NCI-H1930 (cell line): ENCODE results near the gene PTGER2.

ENCODE experiments used
- DNase-seq, 2 experiments: peaks; one replicate each; lab custom pipeline; 2025; lab: John Stamatoyannopoulos, UW

The PTGER2 gene

DNA sequence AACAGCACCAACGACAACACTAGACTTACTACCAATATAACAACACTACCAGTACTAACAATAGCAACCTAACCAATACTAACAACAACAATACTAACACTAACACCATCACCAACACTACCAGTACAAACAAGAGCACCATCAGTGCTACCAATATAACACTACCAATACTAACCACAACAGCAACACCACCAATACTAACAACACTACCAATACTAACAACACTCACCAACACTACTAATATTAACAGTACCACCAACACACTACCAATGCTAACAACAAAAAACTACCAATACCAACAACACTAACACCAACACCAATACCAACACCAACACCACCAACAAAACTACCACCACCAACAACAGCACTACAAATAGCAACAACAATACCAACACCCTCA lies 25.1 kb downstream of the PTGER2 start:
- no peak for DNase-seq

- no peak for DNase-seq
These were observed 28.9 kb downstream of the PTGER2 start for GRCh38 chr14:52342849-52343596.

DNA sequence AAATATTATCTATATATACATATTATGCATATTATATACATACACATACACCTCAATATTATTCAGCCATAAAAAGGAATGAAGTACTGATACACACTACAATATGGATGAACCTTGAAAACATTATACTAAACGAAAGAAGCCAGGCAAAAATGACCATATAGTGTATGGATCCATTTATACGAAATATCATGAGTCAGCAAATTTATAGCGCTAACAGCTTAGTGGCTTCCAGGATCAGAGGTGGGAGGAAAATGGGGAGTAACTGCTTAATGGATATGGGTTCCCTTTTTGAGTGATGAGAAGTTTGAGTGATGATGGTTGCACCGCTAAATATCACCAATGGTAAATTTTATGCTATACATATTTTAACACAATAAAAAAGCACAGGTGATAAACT lies 32.7 kb downstream of the PTGER2 start:
- DNase-seq, result no peak

GRCh38 chr14:52348279-52348678 lies 34.2 kb downstream of the PTGER2 start:
- no peak for DNase-seq

GRCh38 chr14:52348776-52349175 lies 34.7 kb downstream of the PTGER2 start:
- DNase-seq, result no peak

- DNase-seq, result no peak
These were observed 35.6 kb downstream of the PTGER2 start for GRCh38 chr14:52349731-52350130.

GRCh38 chr14:52350445-52350844 lies 36.3 kb downstream of the PTGER2 start:
- no peak for DNase-seq

- no peak for DNase-seq
These were observed 37.3 kb downstream of the PTGER2 start for GRCh38 chr14:52351233-52352060.

- no peak for DNase-seq
These were observed 38.0 kb downstream of the PTGER2 start for GRCh38 chr14:52352061-52352491.

GRCh38 chr14:52352569-52352968 lies 38.5 kb downstream of the PTGER2 start:
- peak in 1 of 2 experiments; percentile 36 for DNase-seq

DNA sequence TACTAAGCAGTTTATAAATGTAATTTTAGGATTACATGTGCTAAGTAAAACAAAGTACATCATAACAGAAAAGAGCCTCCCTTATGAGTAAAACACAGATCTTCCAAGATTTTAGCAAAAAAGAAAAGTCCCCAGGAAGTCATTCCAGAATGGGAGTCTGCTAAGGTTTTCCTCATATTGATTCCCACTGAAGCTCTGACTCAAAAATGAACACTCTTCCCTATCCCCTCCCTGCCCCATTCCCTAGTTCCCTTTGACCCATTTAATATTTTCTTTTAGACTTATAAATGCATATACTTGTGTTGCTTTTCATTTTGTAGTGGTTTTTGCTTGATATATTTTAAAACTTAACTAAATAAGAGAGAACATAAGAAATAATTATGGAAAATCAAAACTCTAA lies 40.1 kb downstream of the PTGER2 start:
- DNase-seq, result no peak

DNA sequence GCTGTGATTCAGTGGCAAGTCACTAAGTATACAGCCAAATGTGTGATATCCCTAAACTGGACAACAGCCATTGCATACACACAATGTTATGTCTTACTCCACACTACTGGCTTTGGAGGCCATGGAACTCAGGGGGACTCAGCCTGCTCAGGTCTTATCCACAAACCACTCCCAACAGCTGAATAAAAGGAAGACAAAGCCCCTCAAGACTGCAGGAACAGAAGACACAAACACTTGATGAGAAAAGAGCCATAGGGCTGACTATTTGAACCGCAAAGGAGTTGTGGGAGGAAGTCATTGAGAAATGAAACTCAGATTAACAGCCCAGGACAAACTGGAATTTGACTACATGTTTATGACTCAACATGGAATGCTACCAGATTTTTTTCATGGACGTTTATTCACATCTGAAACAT lies 40.9 kb downstream of the PTGER2 start:
- no peak for DNase-seq

- no peak for DNase-seq
These were observed 41.4 kb downstream of the PTGER2 start for GRCh38 chr14:52355526-52355925.

DNA sequence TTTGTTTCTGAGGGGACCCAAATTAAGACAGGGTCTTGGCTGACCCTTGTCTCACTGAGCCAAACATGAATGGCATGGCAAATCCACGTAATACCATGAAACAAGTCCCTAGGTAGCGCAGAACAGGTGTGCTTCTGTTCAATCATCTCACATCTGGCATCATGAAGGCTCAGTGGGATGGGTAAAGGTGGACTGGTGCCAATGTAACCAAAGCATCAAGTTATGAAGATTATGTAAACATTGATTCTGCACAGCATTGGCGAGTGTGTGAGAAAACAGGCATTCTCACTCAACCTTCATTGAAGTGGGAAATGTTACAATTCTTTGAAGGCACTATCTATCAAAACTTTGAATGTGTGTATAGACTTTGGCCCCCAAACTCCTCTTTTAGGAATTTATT lies 41.9 kb downstream of the PTGER2 start:
- peak in 1 of 2 experiments; percentile 31 for DNase-seq

GRCh38 chr14:52360831-52361230 lies 46.7 kb downstream of the PTGER2 start:
- DNase-seq, result no peak

GRCh38 chr14:52363041-52363704 lies 49.1 kb downstream of the PTGER2 start:
- DNase-seq, result no peak

GRCh38 chr14:52363961-52364360 lies 49.8 kb downstream of the PTGER2 start:
- no peak for DNase-seq

GRCh38 chr14:52365071-52365470 lies 51.0 kb downstream of the PTGER2 start:
- no peak for DNase-seq

GRCh38 chr14:52366796-52367315 lies 52.7 kb downstream of the PTGER2 start:
- no peak for DNase-seq

DNA sequence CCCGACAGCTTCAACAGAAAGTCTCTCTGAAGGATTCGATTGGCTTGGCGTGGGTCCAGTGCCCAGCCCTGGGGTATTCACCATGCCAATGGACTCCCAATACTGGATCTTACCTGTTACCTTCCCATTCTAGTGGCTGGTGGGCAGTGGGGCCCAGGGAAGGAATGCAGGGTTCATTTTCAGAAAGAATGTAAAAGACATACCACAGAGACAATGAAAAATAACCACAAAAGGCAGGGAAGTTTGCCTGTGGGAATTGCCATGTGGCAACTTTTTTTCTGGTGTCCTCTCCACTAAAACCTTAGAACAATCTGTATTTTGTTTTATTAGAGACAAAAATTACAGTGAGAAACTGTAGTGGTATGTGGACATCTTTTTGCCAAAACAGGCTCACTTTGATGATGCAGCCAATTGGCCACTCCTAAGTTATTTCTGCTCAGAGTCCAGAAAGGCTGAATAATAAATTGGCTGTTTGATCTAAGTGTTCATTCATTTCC lies 55.2 kb downstream of the PTGER2 start:
- no peak for DNase-seq

DNA sequence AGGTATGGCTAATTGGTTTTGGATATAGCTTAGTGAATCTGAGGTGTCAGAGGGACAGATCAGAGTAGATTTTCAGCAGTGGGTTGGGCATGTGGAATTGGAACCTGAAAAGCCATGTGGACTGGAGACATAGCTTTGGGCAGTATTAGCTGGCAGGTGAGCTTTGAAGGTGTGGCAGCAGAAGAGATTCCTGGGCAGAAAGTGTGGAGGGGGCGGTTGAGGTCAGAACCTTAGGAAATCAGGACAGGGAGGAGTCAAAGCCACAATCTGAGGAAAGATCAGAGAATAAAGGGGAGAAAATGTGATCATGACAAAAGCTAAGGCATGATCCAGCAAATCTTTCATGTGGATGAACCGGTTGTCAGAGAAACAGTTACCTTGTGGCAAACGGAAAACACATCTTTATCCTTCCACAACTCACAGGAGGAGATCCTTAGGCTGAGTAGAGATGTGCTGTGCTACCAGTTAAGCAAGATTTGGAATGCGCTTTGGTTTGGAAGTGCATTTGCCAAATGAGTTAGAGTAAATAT lies 56.4 kb downstream of the PTGER2 start:
- no peak for DNase-seq

- no peak for DNase-seq
These were observed 63.8 kb downstream of the PTGER2 start for GRCh38 chr14:52377940-52378339.
